GM21529 (cell line): ENCODE data around the gene CTAGE9.
"Not testable (repeated sequence)": the region's sequence is repeated elsewhere in the genome, so short reads cannot be mapped to it uniquely, and the experiment has no call there.

Source experiments
- ATAC-seq: cut with Tn5 transposase; IDR thresholded peaks from one replicate; pipeline ENCODE4 v1.9.1; 2021; ENCODE audit not compliant: unreplicated experiment

Gene CTAGE9

DNA sequence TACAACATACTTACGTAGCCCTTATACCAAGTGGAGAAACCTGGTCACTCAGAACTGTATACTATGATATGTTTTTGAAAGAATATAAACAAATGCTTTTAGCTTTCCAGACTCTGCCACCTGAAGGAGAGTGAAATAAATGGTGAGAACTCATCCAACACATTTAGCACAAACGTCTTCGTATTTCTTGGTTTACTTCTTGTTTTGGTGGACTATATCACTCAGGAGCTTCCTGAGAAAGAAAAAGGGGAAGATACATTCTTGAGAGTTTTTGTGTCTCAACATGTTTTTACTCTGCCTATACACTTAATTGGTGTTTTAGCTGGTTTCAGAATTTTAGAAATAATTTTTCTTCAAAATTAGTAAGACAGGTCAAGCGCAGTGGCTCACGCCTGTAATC, 19.4 kb upstream of the CTAGE9 start:
- ATAC-seq = no peak

GRCh38 chr6:131729550-131729949, 18.7 kb upstream of the CTAGE9 start:
- ATAC-seq = no peak

DNA sequence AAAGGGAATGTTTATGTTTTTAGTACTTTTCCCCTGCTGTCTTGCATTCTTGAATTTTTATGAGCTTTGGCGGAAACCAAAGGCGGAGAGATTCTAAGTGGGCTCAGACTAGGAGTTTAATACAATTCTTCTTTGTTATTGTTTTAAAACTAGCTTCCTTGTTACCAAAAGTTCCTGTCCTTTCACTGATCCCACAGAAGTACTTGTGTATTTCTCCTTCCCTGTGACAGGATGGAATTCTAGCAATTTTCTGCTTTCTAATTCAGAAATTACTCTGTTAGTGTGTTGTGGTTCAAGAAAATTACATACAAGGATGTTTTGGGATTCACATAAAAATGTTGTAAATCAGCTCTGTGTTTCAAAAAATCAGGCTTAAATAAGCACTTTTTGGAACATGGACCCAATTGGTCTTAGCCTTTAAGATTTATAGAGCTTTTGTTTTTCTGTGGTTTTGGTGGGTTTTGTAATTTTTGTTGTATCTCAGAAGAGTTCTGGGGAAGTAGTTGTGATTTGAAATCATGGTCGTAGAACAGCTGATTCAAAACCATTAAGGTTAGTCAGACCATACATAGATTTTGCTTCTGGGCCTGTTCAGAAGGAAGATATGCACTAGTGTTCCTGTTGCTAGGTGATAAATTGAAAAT, 17.6 kb upstream of the CTAGE9 start:
- no peak for ATAC-seq

DNA sequence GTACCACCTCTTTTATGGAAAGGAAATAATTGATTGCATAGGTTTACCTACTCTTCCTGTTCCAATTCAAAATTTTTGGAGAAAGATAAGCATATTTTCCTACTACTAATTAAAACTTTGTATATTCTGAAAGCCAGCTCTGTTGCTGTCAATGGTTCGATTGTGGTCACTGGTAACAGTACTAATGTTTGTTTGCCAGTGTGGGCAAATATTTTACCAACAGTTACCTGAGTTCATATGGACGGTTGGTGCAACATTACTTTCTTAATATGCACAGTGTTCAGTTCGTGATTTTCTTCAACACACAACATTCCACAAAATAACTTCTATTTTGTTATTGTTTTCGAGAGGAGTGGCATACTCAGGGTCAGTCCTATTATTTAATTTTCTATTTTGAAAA, 17.1 kb upstream of the CTAGE9 start:
- ATAC-seq = no peak

GRCh38 chr6:131727467-131727866, 16.6 kb upstream of the CTAGE9 start:
- no peak for ATAC-seq

- ATAC-seq = no peak
Observed at GRCh38 chr6:131724114-131724513, 13.3 kb upstream of the CTAGE9 start.

- no peak for ATAC-seq
Observed at GRCh38 chr6:131721161-131721560, 10.3 kb upstream of the CTAGE9 start.

- no peak for ATAC-seq
Observed at GRCh38 chr6:131717836-131718542, 7.2 kb upstream of the CTAGE9 start.

GRCh38 chr6:131715567-131715966, 4.8 kb upstream of the CTAGE9 start:
- not testable (repeated sequence) for ATAC-seq

- ATAC-seq = not testable (repeated sequence)
Observed at GRCh38 chr6:131703905-131704304, 6.9 kb downstream of the CTAGE9 start.

DNA sequence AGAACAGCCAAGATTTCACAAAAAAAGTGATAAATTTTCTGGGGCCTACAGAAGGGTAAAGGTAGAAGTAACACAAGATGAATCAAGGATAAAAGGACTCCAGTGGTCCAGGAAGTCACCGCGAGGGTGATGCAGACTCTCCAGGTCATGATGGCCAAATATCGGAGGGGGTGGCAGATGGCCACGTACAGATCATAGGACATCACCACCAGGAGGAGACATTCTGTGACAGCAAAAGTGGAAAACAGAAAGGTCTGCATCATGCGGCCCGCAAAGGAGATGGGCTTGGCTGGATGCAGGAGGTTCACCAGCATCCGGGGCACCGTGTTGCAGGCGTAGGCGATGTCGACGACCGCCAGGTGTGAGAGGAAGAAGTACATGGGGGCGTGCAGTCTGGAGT, 10.0 kb downstream of the CTAGE9 start:
- not testable (repeated sequence) for ATAC-seq

DNA sequence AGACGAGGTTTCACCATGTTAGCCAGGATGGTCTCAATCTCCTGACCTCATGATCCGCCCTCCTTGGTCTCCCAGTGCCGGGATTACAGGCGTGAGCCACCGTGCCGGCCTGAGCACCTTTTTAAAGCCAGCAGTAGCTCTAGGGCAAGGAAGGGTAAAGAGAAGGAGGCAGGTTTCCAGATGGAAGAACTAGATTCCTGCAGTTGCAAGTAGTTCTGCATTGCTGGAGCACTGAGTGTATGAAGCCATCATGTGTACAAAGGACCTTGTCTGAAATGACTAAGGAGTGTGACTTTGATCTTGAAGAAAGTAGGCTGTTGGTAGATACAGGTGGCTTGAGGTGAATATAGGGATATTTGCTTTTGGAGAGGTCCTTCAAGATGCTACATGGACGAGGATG, 13.9 kb downstream of the CTAGE9 start:
- no peak for ATAC-seq

DNA sequence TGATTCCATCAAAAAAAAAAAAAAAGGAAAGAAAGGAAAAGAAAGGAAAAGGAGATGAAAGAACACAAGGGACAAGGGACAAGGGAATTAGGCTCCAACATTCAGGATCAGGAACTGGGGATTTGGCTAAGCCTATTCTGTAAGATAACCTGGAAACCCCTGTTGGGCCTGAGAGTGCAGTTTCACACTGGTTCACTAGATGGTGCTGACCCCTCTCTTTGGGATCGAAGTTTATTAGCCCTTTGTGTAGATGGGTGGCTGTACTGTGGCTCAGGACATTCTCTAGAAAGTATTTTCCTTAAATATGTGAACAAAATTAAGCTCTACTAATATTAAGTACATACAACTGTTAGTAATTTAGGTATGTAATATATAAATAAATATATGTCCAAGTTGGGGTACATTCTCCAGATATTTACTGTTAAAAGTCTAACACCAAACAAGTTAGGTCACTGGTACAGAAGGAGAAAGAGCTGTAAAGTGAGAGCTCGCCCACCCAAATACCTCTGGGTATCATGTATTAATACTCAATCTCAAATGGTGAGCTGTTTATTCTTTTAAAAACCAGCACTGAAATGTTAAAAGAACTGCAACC, 15.9 kb downstream of the CTAGE9 start:
- ATAC-seq = peak; percentile 86

GRCh38 chr6:131693384-131693783, 17.4 kb downstream of the CTAGE9 start:
- ATAC-seq = no peak

- ATAC-seq = no peak
Observed at GRCh38 chr6:131692589-131692988, 18.2 kb downstream of the CTAGE9 start.

DNA sequence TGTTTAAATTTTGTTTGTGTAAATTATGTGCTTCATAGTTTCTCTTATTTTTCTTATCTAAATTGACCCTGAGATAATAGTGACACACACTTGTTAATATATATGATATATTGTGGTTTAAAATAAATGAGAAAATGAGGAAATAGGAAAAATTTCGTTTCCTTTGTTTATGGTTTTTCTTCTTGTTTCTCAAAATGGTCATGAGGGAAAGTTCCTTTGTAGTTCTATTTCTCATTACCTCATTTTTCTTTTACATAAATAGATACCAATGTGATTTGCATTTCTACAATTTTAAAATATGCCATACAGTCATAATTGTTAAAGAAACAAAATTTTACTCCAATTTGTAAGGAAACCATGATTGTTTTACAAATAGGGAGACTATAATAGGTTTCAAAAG, 18.8 kb downstream of the CTAGE9 start:
- ATAC-seq = no peak

- peak; percentile 70 for ATAC-seq
Observed at GRCh38 chr6:131688286-131688685, 22.5 kb downstream of the CTAGE9 start.

DNA sequence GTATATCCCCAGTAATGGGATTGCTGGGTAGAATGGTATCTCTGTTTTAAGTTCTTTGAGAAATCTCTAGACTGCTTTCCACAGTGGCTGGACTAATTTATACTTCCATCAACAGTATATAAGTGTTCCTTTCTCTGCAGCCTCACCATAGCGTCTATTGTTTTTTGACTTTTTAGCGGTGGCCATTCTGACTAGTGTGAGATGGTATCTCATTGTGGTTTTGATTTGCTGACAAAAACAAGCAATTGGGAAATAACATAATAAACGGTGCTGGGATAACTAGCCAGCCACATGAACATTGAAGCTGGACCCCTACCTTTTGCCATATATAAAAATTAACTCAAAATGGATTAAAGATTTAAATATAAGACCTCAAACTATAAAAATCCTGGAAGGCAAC, 23.8 kb downstream of the CTAGE9 start:
- no peak for ATAC-seq

DNA sequence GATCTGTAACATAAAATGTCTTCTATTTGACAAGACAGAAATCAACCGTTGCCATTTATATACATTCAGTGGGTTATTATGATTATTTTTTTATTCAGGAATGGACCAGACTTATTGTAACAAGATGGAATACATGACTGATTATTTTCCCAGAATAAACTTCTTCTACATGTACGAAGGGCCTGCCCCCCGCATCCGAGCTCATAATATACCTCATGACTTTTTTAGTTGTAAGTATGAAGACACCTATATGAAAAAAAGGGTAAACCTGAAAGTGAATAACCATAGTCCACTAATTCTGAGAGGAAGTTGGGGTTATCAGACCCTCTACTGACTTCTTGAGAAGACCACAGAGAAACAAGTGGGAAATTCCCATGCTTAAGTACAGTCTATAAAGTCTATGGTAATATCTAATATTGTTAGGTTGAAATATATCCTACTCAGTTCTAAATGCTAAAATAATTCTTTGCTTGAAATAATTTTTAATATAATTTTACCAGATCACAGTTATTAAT, 25.5 kb downstream of the CTAGE9 start:
- peak; percentile 59 for ATAC-seq

DNA sequence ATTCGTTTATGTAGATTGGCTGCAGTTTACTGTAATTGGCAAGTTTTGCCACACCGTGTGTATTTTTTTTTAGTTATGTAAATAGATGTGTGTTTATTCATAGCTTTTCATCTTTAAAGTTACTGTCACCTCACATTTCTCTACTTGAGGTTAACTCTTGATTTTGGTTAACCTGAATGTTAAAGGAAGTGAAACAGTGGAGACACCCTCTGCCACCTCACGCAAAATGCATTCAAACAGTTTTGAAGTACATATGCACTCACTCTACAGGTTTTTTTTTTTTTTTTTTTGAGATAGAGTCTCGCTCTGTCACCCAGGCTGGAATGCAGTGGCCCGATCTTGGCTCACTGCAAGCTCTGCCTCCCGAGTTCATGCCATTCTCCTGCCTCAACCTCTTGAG, 27.3 kb downstream of the CTAGE9 start:
- ATAC-seq = peak; percentile 69

DNA sequence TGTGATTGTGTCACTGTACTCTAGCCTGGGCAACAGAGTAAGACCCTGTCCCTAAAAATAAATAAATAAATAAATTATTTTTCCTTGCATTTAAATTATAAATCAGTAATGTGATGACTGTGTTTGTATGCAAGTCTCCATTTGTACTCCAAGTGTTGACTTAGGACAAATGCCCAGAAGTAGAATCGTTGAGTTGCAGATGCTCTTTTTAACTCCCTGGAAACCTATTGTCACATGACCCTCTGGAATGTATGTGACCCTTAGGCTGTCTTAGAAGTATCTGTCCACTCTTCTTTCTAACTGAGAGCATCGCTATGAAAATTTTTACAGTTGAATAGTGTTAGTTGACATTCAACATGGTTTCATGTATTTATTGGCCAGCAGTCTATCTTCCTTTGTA, 28.4 kb downstream of the CTAGE9 start:
- ATAC-seq = no peak

- ATAC-seq = no peak
Observed at GRCh38 chr6:131681585-131681984, 29.2 kb downstream of the CTAGE9 start.
